IMR-90 (cell line): ENCODE measurements around the gene ABCC10. TPM values are rescaled to one million over a fixed set of nuclear protein-coding genes. Genes with fewer than 3 reads are reported as not detected.

ENCODE experiments used
- ATAC-seq: fragments of 200-7000 bp; cut with Tn5 transposase; 2 replicates; pipeline ENCODE4 v1.9.1; 2020; ENCODE audit warnings: low read depth, mild to moderate bottlenecking, moderate library complexity
- BruUV-seq: library from RNA; stranded (reverse); fragments of 400-500 nt; replicated peaks from 2 replicates; lab custom pipeline; 2021; lab: Mats Ljungman, UMichigan
- CTCF ChIA-PET: fragments of 300-600 bp; formaldehyde crosslinking; extraction: SDS; loops from one replicate; lab custom pipeline; 2021; ENCODE audit warnings: antibody characterized with exemption; lab: Yijun Ruan, JAX
- POLR2A ChIA-PET: fragments of 300-600 bp; sonication (Branson Sonifier 250); formaldehyde crosslinking; loops from one replicate; lab custom pipeline; 2022; ENCODE audit warnings: antibody characterized with exemption; ENCODE audit not compliant: unreplicated experiment; lab: Charles Lee
- DNase-seq: peaks from one replicate; pipeline ENCODE4 v3.0.0; 2013
- H2AFZ ChIP-seq: replicated peaks from 2 replicates; pipeline ENCODE3; 2013; ENCODE audit warnings: low read length, mild to moderate bottlenecking; ENCODE audit not compliant: poor library complexity
- H2AK5ac ChIP-seq: 2 replicates; pipeline ENCODE4 v1.6.1; 2013; ENCODE audit warnings: low read depth, low read length, inconsistent platforms
- H2AK9ac ChIP-seq: replicated peaks from 2 replicates; pipeline ENCODE3; 2013; ENCODE audit warnings: mild to moderate bottlenecking, low read depth, low read length, moderate library complexity; ENCODE audit not compliant: poor library complexity
- H2BK120ac ChIP-seq: 2 replicates; pipeline ENCODE4 v1.6.1; 2013; ENCODE audit warnings: low read depth, low read length, inconsistent platforms
- H2BK15ac ChIP-seq: 3 replicates; pipeline ENCODE4 v1.6.1; 2013; ENCODE audit warnings: low read depth, low read length, inconsistent platforms
- H2BK20ac ChIP-seq: 2 replicates; pipeline ENCODE4 v1.6.1; 2013; ENCODE audit warnings: low read depth, mild to moderate bottlenecking, inconsistent platforms, low read length, moderate library complexity
- H2BK5ac ChIP-seq: 2 replicates; pipeline ENCODE4 v1.6.1; 2013; ENCODE audit warnings: mild to moderate bottlenecking, low read depth, low read length, inconsistent platforms; ENCODE audit not compliant: poor library complexity, severe bottlenecking
- H3K14ac ChIP-seq: replicated peaks from 2 replicates; pipeline ENCODE4 v1.6.1; 2013; ENCODE audit warnings: low read depth, low read length, inconsistent platforms
- H3K18ac ChIP-seq: 2 replicates; pipeline ENCODE4 v1.6.1; 2013; ENCODE audit warnings: low read depth, low read length, control low read depth
- H3K23ac ChIP-seq: 2 replicates; pipeline ENCODE4 v1.6.1; 2013; ENCODE audit warnings: low read depth, low read length, inconsistent platforms
- H3K27ac ChIP-seq: 2 replicates; pipeline ENCODE4 v1.5.1; 2013; ENCODE audit warnings: mild to moderate bottlenecking, control low read depth, low read length; ENCODE audit not compliant: insufficient read depth
- H3K27me3 ChIP-seq: 2 replicates; pipeline ENCODE4 v1.6.1; 2013; ENCODE audit warnings: low read length; ENCODE audit not compliant: control insufficient read depth, insufficient read depth
- H3K36me3 ChIP-seq: 2 replicates; pipeline ENCODE4 v1.6.1; 2013; ENCODE audit warnings: low read length, mixed read lengths; ENCODE audit not compliant: control insufficient read depth, insufficient read depth
- H3K4ac ChIP-seq: 2 replicates; pipeline ENCODE4 v1.6.1; 2013; ENCODE audit warnings: low read depth, low read length, inconsistent platforms
- H3K4me1 ChIP-seq: 2 replicates; pipeline ENCODE4 v1.6.1; 2013; ENCODE audit warnings: low read length, mixed read lengths; ENCODE audit not compliant: control insufficient read depth, insufficient read depth
- H3K4me2 ChIP-seq: 2 replicates; pipeline ENCODE4 v1.6.1; 2013; ENCODE audit warnings: low read depth, mild to moderate bottlenecking, control low read depth, low read length, moderate library complexity
- H3K4me3 ChIP-seq: 2 replicates; pipeline ENCODE4 v1.5.1; 2013; ENCODE audit warnings: low read depth, mild to moderate bottlenecking, control low read depth, low read length, moderate library complexity; ENCODE audit not compliant: insufficient read depth
- H3K56ac ChIP-seq: 2 replicates; pipeline ENCODE4 v1.6.1; 2013; ENCODE audit warnings: low read length, inconsistent platforms; ENCODE audit not compliant: insufficient read depth; ENCODE audit errors: extremely low read depth
- H3K79me1 ChIP-seq, 2 experiments: 2 replicates each; pipeline ENCODE4 v1.6.1; 2013; ENCODE audit warnings: low read length in 2 of 2, inconsistent platforms in 1 of 2, low read depth in 1 of 2
- H3K9ac ChIP-seq: 2 replicates; pipeline ENCODE4 v1.6.1; 2013; ENCODE audit warnings: low read depth, low read length, control low read depth
- H3K9me1 ChIP-seq: 2 replicates; pipeline ENCODE4 v1.6.1; 2013; ENCODE audit warnings: low read length, inconsistent platforms; ENCODE audit not compliant: insufficient read depth
- H3K9me3 ChIP-seq: 2 replicates; pipeline ENCODE4 v1.6.1; 2013; ENCODE audit warnings: low read length; ENCODE audit not compliant: control insufficient read depth, insufficient read depth
- H4K20me1 ChIP-seq: 2 replicates; pipeline ENCODE4 v1.6.1; 2013; ENCODE audit warnings: low read length, inconsistent platforms; ENCODE audit not compliant: insufficient read depth
- H4K5ac ChIP-seq: 2 replicates; pipeline ENCODE4 v1.6.1; 2013; ENCODE audit warnings: mild to moderate bottlenecking, low read depth, low read length, control low read depth
- H4K8ac ChIP-seq, 2 experiments: 2 replicates each; pipeline ENCODE4 v1.6.1; 2013; ENCODE audit warnings: low read depth in 2 of 2, low read length in 2 of 2, control low read depth in 1 of 2, inconsistent platforms in 1 of 2
- H4K91ac ChIP-seq: 2 replicates; pipeline ENCODE4 v1.6.1; 2013; ENCODE audit warnings: low read depth, low read length, inconsistent platforms; ENCODE audit not compliant: insufficient read depth
- BHLHE40 ChIP-seq: fragments of 150-350 bp; IDR thresholded peaks from 2 replicates; pipeline ENCODE4 v1.6.1; 2016; ENCODE audit warnings: mild to moderate bottlenecking, low read depth, low read length
- ELK1 ChIP-seq: fragments of 150-350 bp; IDR thresholded peaks from 2 replicates; pipeline ENCODE4 v1.6.1; 2016; ENCODE audit warnings: low read depth, mild to moderate bottlenecking, low read length, moderate library complexity, borderline replicate concordance
- FOS ChIP-seq: fragments of 150-350 bp; IDR thresholded peaks from 2 replicates; pipeline ENCODE4 v1.6.1; 2016; ENCODE audit warnings: low read depth, low read length
- WGBS, 2 experiments: methylation state at CpG; one replicate each; pipeline versions ENCODE4 v1.1.5 to v1.1.7; 2013; ENCODE audit warnings: missing lambda C conversion rate in 2 of 2; ENCODE audit not compliant: insufficient read length in 1 of 2; ENCODE audit errors: extremely low coverage in 2 of 2; 5-methylcytosine and 5-hydroxymethylcytosine counted together
- dilution Hi-C: fragments of 300-500 bp; cut with HindIII; formaldehyde crosslinking; loops from one replicate; pipeline ENCODE4 v1.14.3; 2018; ENCODE audit warnings: low sequenced_read_pairs; ENCODE audit not compliant: unreplicated experiment
- in situ Hi-C: fragments of 300-500 bp; cut with MboI; formaldehyde crosslinking; loops from 3 replicates; pipeline ENCODE4 v1.14.3; 2019; ENCODE audit warnings: low sequenced_read_pairs, inconsistent platforms, mixed read lengths
- intact Hi-C: fragments of 100-400 bp; cut with micrococcal nuclease; formaldehyde crosslinking; loops from 2 replicates; pipeline ENCODE4 v1.10.0; 2022
- polyA plus RNA-seq, 3 experiments: library from polyadenylated mRNA; depleted of rRNA; stranded (reverse); fragments of >200 nt; gene quantifications; 2 replicates each; pipeline ENCODE4 v1.2.3, GENCODE V29; 2012; ENCODE audit warnings: low replicate concordance in 1 of 3
- total RNA-seq: library from RNA; depleted of rRNA; stranded (reverse); fragments of >200 nt; gene quantifications from 2 replicates; pipeline ENCODE4 v1.2.3, GENCODE V29; 2012

ABCC10 gene
- total and polyA plus RNA-seq, 2 of the 4 experiments (the other 2 are of a cell fraction): 7.0 to 26.3 TPM

GRCh38 chr6:43436577-43437282 is 9.4 kb downstream of the ABCC10 start:
- ChIA-PET POLR2A (interaction anchor here (0.6 kb wide), 2 partner anchors 16 to 37 kb away, joined by 3 to 4 read pairs; no protein-coding TSS in a partner anchor), CTCF (interaction anchor here (0.6 kb wide), 2 partner anchors 18 to 240 kb away, joined by 3 to 5 read pairs; no protein-coding TSS in a partner anchor)
- Histone ChIP-seq H3K56ac (peak overlapping the region; percentile 25; the same call in 1 of the 2 replicates), H2BK5ac (no peak overlapping the region), H3K23ac (no peak overlapping the region), H2AK5ac (0 out of 2 replicates have a peak overlapping the region, but pooled peaks have one; percentile 46), H4K91ac (peak overlapping the region; percentile 23), H3K14ac (no peak overlapping the region), H2BK120ac (no peak overlapping the region), H3K4ac (peak overlapping the region; percentile 4), H3K9me1 (peaks cover 18% of the 10 kb centered on the region; the same call in 1 of the 2 replicates), H4K20me1 (no peaks in the 10 kb centered on the region; the same call in 1 of the 2 replicates), H4K5ac (no peak overlapping the region; the same call in 1 of the 2 replicates), H3K4me2 (no peak overlapping the region; the same call in 1 of the 2 replicates), H3K27me3 (no peaks in the 10 kb centered on the region), H3K9me3 (no peaks in the 10 kb centered on the region), H2BK15ac (no peak overlapping the region), H3K4me3 (no peak overlapping the region), H3K27ac (peak overlapping the region; percentile 68; the same call in 1 of the 2 replicates), H3K79me1 (peaks cover 3 to 5% of the 10 kb centered on the region in 2 experiments; a peak in 2 of 4 replicates), H4K8ac (peak overlapping the region in 1 of 2 experiments; percentile 49; a peak in 1 of 4 replicates), H2AFZ (no peak overlapping the region), H2BK20ac (no peak overlapping the region), H3K36me3 (peaks cover 26% of the 10 kb centered on the region), H3K4me1 (peaks cover 16% of the 10 kb centered on the region), H3K9ac (peak overlapping the region; percentile 21; the same call in 1 of the 2 replicates), H2AK9ac (peak overlapping the region; percentile 4), H3K18ac (no peak overlapping the region; the same call in 1 of the 2 replicates)
- in situ Hi-C loops (no loop called here), intact Hi-C loops (loop anchor here (1.0 kb wide), 1 partner anchor 41 kb away; the partner anchor contains the start of gene TJAP1), dilution Hi-C loops (no loop called here)
- 71% methylated on average over 1 of the region's 5 CpGs; no CpG with 5 or more reads in 1 of the 2 experiments for WGBS, 2 experiments
- ATAC-seq (peak; percentile 74), DNase-seq (peak; percentile 65)
- peak; percentile 87 for TF ChIP-seq BHLHE40
- peak; percentile 32; the same call in 1 of the 2 replicates for TF ChIP-seq FOS
- TF ChIP-seq ELK1: no peak
- BruUV-seq: no TSS peak
